T-helper 22 cell (primary cell): Measurements from ENCODE around the gene TTLL5.
A peak's percentile ranks its signal among the peaks of the same experiment; 100 is the strongest.

Experiments
- DNase-seq: peaks from one replicate; pipeline ENCODE4 v3.0.0-alpha.2; 2020; ENCODE audit warnings: low read depth

The TTLL5 gene, protein sequence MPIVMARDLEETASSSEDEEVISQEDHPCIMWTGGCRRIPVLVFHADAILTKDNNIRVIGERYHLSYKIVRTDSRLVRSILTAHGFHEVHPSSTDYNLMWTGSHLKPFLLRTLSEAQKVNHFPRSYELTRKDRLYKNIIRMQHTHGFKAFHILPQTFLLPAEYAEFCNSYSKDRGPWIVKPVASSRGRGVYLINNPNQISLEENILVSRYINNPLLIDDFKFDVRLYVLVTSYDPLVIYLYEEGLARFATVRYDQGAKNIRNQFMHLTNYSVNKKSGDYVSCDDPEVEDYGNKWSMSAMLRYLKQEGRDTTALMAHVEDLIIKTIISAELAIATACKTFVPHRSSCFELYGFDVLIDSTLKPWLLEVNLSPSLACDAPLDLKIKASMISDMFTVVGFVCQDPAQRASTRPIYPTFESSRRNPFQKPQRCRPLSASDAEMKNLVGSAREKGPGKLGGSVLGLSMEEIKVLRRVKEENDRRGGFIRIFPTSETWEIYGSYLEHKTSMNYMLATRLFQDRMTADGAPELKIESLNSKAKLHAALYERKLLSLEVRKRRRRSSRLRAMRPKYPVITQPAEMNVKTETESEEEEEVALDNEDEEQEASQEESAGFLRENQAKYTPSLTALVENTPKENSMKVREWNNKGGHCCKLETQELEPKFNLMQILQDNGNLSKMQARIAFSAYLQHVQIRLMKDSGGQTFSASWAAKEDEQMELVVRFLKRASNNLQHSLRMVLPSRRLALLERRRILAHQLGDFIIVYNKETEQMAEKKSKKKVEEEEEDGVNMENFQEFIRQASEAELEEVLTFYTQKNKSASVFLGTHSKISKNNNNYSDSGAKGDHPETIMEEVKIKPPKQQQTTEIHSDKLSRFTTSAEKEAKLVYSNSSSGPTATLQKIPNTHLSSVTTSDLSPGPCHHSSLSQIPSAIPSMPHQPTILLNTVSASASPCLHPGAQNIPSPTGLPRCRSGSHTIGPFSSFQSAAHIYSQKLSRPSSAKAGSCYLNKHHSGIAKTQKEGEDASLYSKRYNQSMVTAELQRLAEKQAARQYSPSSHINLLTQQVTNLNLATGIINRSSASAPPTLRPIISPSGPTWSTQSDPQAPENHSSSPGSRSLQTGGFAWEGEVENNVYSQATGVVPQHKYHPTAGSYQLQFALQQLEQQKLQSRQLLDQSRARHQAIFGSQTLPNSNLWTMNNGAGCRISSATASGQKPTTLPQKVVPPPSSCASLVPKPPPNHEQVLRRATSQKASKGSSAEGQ (N-terminal part only)

DNA sequence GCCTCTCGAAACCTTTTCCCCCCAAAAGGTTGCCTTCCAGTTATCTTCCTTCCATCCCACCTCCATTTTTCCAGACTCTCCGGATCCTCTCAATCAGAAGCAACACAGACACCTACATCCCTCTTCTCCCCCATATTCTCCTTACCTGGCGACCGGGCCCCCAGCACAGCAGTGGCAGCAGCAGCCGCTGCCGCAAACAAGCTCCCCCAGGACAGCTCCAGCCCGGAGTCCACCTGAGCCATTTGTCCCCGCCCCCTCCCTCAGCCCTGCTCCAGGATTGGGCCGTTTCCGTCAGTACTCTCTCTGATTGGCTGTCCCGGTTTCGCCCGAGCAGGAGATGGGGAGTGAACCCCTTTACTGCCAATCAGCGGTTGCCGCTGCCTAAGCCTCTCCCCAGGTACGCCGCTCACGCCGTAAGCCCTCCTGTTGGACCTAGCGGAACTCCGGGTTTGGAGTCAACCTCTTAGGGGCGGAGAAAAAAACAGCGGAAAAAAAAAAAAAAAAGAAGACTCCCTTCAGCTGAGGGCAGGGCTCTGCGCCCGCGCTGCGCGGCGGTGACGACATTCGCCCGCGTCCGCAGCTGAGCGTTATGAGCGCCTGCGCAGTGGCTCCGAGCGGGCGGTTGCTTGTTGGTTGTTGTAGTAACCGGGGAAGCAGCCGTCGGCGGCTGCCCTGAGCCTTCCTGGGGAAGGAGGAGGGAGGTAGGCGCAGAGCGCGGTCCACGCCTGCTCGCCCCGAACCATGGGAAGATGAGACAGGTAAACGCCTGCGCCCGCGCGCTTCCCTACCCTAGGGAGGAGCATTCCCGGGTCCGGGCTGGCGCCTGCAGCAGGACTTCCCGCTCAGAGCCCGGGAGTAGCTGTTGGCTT lies at the start of gene TTLL5, which contains the start of gene ERG28:
TTLL5 (plus strand) TSS at position 617 of the 869 bp plus-strand sequence. CDS start 1,904 bp downstream, outside the sequence.
ERG28 (minus strand) TSS at position 247 of the 869 bp plus-strand sequence. CDS start 3,374 bp downstream, outside the sequence.
- peak; percentile 97 for DNase-seq

DNA sequence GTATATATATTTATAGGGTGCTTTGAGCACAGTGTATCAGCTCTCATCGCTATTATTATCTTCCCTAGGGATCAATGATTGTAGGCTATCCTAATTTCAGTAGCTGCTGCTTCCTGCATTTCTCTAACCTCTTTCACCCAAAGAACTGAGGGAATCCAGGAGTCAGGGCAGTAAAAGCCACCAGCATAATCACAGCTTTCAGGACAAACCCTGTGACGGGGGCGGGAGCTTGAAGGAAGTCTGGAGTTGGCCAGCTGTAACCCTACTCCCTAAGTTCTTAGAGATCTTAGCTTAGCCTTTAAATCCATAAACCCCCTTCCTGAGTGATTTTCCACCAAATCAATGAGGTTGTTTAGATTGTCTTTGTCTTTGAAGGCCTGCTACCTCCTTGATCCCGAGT lies 48.9 kb upstream of the TTLL5 start:
- no peak for DNase-seq

DNA sequence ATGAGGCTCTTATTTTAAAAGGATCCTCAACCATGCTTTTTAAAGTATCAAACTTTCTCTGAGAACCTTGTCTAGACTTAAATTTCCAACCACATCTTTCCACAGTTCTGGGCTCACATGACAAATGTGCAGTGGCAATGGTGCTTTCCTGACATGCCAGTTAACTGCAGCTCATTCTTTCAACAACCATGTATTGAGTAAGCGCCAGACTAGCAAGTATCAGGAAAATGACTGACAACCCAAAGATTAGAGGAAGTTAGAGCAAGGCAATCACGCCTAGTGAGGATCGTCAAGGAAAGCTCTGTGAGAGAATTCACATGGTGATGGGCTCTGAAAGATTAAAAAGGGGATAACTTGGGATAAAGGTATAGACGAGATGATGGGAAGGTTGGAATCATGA lies 46.9 kb upstream of the TTLL5 start:
- no peak for DNase-seq

DNA sequence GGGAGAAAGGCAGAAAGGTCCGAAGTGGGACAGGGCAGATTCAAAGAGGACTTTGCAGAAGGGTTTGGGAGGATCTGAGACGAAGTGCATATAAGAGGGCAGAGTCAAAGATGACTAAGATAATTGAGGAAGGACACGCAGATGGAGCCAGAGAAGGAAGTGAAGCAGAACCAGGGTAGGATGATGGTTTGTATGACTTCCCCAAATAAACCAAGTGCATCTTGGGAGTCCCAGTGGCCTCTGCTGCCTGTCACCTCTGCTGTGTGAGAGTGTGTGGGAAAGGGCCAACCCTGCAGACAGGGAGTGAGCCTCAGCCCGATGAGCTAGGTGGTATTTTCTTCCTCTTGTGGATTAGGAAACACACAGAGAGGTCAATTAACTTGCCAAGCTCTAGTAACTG lies 45.8 kb upstream of the TTLL5 start:
- DNase-seq, result no peak

DNA sequence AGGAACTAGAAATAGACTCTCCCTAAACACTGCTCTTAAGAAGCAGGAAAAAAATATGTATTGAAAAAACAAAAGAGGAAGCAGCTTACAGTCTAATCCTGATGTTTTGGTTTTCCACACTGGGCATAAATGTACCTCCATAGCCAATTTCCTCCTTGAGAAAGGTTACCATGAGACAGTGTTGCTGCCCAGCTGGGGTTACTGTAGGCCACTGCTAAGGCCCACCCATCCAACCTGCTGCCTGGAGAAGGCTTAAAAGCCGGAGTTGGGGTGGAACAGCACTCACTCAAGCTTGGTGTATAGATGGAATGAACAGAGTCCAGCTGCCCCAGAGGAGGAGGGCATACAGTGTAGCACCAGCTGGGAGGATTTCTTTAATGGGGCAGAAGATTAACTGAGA lies 41.5 kb upstream of the TTLL5 start:
- no peak for DNase-seq

DNA sequence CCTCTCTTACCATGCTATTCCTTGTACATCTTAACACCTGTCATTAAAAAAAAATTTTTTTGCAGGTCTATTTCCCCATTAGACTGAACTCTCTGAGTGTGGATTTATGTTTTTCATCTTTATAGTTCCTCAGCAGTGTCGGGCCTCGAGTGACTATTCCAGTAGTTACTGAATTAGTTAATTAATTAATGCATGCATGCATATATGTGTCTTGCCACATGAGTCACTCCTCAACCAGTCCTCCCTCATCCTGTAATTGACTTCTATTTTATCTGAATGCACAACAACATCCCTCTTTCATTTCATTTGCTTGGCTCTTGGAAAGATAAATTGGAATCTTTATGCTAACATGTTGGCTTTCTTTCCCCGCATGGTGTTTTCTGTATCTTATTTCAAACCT lies 36.0 kb upstream of the TTLL5 start:
- no peak for DNase-seq

DNA sequence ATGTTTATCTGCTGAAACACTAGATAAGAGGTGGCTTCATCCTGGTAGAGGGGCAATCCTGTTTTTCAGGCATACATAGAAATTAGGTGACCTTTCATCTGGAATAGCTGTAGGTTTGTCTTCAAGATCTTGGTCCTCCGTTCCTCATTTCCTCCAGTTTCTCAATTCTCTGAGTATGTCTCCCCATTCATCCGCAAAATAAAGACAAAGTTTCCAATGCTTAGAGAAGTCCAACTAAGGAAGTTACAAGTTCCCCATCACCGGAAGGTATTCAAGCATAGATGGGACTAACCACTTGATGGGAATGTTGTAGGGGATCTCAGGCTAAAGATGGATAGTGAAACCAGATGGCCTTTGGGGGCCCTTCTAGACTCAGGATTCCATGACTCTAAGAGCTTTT lies 34.6 kb upstream of the TTLL5 start:
- no peak for DNase-seq

DNA sequence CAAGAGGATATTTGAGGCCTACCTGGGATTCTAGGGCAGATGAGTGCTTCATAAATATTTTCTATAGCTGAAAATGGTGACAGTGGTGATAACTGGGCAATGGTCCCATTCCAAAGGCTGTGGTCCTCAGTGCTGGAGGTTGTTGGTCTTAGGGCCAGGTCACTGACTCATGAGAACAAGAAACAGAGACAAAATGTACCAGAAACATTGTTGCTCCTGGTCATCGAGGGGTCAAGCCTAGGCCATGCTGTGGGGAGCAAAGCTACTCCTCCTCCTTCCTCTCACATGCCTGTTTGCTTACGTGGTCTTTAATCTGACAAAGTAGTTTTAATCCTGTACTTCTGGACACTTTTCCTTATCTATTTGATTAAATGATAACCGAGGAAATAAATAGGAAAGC lies 34.2 kb upstream of the TTLL5 start:
- DNase-seq, result no peak

DNA sequence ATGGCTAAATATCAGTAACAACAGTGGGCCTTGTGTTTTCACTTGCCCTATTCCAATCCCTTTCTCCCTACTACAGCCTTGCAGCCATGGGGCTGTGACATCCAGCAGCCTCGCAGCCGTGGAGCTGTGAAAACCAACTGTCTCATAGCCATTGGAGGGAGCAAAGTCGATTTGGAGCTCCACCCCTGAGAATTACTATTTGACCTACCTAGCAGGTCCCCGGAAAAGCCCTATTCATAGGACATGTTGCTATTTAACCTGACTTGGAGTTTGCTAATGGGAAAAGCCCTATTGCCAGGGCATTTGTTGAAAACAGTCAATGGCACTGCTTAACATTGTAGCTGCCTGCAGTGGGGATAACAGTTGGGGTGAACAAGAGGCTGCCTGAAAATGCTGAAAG lies 33.6 kb upstream of the TTLL5 start:
- no peak for DNase-seq

DNA sequence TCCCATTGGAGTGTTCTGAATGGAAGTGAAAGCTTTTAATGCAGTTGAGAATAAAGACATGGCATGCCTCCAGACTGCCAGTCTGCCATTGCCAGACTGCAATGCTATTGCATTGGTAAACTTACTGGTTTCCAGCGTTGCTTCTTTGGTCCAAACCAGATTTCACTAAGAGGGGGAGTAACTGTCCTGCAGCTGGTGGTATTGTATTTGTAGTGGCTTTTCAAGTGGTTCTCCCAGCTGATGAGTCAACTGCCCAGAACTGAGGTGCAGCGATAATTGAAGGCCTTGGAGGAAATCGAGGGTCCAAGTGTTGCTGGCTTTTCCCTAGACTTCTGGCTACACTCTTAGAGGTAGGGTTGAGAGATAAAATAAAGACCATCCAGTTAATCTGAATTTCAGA lies 32.2 kb upstream of the TTLL5 start:
- no peak for DNase-seq

DNA sequence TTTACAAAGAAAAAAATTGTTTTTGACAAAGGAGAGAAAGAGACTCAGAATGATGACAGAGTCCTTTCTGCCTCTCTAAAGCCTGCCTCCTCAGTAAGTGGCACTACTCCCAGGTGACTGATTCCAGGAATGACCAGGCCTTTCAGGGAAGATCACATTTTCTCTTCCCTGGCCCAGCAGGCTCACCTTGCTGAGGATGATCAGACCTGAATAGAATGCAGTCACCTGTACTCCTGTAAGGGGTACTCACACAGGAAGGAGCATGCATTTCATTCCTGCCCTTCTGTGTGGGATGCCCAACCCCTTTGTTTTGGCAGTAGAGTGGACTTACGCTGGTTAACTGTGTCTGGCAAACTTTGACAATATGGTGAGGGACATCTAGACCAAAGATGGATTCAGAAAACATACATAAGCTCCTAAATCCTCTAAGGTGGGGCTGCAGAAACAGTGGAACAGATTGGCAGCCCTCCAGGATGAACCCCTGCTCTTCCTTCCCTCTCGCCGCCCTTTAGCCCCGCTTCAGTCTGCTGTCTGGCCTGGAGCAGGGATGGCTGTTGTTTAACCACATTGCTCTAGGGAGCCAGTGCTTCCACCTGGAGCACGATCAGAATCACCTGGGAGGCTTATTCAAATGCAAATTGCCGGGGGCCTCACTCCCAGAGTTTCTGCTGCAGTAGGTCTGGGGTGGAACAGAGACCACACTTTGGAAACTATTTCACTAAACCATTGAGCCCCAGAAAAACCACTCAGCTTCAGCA lies 30.2 kb upstream of the TTLL5 start:
- no peak for DNase-seq

DNA sequence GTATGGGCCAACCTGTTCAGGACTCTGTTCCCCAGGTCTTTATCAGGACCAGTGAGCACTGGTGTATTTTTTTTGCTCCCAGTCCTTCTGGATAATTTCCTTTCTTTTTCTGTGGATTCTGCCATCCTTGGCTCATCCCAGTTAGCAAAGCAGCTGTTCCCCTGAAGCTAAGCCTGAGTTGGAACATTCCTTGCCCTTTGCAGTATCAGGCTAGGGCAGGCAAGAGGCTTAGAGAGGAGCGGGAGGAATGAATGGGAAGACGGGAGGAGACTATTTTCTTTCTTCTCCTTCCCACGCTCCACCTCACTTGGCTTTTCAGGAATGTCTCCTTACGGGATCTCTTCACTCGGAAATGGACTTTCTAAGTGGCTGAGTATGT lies 29.6 kb upstream of the TTLL5 start:
- DNase-seq, result no peak

DNA sequence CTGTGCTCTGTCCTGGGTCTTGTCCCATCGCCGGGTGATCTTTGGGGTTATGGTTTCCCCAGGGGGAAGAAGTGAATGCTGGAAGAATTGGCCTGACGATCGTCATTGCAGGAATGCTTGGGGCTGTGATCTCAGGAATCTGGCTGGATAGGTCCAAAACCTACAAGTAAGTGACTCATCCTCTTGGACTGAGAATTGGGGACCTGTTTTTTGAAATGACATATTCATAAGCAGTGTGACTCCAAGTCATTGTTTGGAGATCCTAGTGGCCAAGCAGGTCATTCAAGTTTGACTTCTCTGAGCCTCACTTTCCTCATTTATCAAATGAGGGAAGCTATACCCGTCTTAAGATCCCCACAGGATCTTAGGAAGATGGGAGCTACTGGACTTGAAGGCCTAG lies 26.2 kb upstream of the TTLL5 start:
- DNase-seq, result no peak

DNA sequence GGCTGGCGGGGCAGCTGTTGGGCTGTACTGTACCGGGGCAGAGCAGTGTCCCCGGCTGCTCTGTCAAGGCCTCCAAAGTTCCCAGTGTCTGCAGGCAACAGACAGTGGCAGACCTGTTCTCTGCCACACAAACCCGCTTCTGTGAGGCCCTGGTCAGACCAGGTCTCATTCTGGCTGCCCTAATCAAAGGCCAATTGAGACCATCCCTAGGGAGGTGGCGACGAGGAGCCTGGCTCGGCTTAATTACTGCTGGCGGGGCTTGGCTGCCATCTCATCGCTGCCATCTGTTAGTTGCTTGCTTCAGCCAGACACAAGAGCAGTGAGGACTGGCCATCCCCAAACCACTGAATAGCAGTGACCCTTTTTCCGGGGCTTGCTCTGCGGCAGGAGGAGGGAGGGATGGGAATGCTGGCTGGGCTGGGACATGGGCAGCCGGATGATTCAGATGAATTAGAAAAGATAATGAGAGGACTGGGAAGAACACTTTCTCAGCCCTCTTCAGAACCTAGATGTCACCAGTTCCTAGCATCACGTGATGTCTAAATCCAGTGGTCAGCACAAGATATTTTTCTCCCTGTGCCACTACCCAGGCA lies 24.9 kb upstream of the TTLL5 start:
- no peak for DNase-seq

DNA sequence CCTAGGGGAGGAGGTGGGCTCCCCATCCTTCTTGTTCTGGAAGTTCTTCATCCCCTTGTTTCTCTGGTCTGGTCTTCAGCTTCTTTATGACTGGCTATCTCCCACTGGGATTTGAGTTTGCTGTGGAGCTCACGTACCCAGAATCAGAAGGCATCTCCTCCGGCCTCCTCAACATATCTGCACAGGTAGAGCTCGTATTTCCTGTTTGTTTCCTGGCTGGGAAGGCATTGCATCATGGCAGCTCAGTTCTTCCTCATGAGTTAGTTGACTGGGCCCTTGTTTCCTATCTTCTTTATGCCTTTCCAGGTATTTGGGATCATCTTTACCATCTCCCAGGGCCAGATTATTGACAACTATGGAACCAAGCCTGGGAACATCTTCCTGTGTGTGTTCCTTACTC lies 20.2 kb upstream of the TTLL5 start:
- DNase-seq, result no peak

DNA sequence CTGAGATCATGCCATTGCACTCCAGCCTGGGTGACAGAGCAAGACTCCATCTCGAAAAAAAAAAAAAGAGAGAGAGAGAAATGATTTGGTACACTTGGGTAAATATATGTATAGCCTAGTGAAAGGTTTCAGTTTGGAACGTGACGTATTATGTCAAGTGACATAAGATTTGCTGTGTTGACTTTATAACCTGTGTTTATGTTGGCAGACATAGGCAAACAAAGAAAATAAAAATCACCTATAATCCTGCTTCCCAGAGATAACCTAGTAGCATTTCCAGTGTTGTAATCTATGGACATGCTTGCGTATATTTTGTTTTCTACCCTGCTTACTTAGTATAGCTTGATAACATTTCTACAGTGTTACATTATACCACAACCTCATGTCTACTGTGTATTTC lies 17.1 kb upstream of the TTLL5 start:
- no peak for DNase-seq

DNA sequence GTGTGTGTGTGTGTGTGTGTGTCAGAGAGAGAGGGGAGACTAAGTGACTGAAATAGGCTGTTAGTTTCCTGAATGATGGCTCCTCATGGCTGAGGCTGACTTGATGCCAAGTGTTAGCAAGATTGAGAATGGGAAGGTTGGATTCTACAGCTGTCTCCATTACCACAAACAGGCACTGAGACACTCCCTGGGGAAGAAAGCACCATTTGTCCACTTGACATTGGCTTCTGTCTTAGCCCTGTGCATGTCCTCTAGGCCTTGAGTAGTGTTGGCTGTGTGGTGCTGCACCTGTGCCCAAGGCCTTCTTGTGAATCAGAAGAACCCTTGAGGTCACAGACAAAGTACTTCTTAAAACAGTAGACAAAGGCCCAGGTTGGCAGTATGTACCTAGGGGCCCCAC lies 16.0 kb upstream of the TTLL5 start:
- DNase-seq, result no peak

DNA sequence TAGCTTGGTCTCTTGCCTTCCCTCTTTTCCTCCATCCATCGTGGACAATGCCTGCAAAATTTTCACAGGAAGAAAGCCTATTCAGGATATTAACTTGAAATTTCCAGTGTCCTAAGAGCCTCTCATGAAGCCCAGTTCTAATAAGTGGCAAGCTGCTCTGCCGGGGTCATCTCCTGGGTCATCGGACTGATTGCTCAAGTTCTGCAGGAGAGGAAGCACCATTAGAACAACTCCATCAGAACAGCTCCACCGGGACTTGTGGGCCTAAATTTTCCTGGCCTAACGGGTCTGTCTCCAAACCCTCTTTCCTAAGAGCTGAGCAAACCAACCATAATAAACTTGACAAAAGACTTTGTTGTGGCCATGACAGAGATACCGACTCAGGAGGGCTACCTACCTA lies 14.3 kb upstream of the TTLL5 start:
- no peak for DNase-seq

DNA sequence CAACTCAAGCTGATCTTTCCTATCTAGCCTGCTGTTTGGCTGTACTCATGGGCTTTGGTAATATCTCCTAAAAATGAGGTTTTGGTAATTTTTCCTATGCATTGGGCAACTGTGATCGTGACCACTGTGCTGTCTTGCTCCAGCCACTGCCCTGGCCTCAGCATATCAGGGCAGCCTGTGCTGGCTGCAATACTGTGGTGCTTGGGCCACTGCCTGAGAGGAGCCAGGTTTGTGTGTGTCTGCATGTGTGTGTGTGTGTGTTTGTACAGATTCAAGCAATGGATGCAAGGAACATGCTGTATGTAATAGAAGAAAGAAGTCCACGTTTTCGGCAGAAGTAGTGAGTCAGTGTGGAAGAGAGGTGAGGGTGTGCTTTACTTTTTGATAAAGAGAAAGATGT lies 13.4 kb upstream of the TTLL5 start:
- DNase-seq, result no peak
